ENCODE data around the gene CAMK2B.

DNA sequence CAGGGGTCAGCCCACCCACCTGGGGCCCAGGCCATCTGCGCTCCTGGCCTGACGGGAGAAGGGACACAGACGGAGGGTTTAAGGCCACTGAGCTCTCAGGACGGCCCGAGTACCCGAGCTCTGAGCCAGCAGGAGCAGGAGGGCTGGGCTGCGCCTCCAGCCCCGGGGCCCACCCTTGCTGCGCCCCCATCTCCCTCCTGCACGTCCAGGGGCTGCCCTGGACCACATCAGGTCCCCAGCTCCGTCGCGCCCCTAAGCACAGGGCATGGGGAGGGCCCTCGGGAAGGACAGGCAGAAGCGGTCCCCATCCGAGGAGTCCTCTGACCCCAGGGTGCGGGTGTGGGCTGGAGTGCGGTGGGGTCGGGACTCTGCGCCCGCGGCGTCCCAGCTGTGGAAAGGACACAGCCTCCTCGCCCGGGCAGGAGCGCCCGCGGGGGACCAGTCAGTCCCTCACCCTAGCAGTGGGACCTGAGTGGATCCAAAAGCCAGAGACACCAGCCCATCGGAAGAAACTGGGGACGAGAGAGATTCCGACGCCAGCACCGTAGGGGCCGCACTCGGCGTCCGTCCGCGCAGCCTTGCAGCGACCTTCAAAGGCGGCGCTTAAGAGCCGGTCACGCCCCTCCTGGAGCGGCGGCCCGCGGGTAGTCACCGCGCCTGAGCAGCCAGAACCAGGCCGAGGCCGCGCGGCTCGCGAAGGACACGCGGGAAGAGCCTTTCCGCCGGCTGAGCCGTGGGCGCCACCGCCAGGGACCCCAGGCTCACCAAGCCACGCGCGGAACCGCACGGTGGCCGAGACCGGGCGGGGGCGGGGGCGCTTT lies 15.9 kb downstream of the CAMK2B start:
- TF ChIP-seq CTCF (IDR thresholded peaks at IDR 0.05) (no peak), POLR2A (IDR thresholded peaks at IDR 0.05) (no peak)
